Stimulated activated CD8-positive, alpha-beta memory T cell treated with anti-CD3 and anti-CD28 coated beads, Interleukin-7, amount 100 ng/mL, for 48 hours (primary cell): ENCODE data around the gene TPPP2.
"Not testable (repeated sequence)": the region's sequence is repeated elsewhere in the genome, so short reads cannot be mapped to it uniquely, and the experiment has no call there.

Source experiments
- DNase-seq, 2 donors: peaks; one replicate each; pipeline ENCODE4 v3.0.0-alpha.2; 2020; ENCODE audit warnings: low read depth in 1 of 2; ENCODE audit errors: extremely low read depth in 1 of 2

TPPP2 gene

DNA sequence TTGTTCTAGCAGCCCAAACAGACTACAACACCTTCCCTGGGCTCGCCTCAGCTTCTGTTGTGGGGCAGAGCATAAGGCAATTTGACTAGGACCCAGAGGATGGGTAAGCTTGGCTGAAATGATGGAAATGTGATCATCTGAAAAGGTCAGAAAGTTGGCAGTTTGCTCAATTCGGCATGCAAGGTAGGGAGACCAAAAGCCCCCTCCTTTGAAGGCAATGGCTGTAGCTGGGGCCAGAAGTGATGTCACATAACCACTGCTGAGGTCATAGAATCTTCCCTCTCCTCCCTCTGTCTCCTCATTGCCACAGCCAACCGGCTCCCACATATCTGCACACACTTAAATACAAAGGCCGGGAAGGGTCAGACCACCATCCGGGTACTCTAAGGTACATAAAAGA lies at the start of gene TPPP2:
Gene TPPP2, plus strand, starts transcription at position 301 of the 400 bp plus-strand sequence. CDS start 365 bp downstream, outside the sequence.
- no peak for DNase-seq

DNA sequence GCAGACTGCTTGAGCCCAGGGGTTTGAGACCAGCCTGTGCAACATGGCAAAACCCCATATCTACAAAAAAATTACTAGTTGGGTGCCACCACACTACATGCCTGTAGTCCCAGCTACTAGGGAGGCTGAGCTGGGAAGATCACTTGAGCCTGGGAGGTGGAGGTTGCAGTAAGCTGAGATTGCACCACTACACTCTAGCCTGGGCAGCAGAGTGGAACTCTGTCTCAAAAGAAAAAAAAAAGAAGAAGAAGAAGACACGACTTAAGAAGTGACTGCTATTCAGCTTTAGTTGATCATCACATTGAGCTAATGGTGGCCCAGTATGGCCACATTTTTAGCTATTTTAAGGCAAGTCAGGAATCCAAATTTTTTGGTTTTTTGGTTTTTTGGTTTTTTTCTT lies 49.1 kb upstream of the TPPP2 start:
- no peak for DNase-seq

DNA sequence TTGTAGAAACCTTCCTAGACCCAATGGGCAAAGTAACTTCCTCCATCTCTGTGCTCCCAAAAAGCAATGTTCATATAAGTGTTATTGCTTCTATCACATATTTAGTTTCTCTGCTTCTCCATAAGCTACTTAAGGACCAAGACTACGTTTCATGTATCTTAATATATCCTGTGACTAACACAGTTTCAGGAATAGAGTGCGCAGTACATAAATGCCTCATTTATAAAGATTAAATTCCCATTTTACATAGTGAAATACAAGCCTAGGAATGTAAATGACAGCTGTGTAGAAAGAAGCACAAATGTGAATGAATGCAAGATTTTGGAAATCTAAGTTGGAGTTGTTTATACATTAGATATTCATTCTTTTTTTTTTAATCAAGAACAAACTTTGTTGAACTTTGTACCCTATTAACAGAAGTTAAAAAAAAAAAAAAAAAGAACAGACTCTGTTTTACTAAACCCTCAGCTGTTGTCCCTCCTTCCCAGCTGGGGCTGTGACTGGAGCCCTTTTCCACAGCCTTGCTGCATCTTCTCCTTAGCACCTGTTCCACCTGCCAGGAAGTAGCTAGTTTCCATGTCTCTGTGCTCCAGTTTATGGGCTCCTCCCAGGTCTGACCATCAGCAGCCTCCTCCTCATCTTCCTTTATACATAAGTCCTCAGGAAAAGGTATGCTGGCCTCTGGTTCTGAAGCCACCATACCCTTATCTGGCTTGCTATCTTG lies 47.2 kb upstream of the TPPP2 start:
- DNase-seq = no peak

DNA sequence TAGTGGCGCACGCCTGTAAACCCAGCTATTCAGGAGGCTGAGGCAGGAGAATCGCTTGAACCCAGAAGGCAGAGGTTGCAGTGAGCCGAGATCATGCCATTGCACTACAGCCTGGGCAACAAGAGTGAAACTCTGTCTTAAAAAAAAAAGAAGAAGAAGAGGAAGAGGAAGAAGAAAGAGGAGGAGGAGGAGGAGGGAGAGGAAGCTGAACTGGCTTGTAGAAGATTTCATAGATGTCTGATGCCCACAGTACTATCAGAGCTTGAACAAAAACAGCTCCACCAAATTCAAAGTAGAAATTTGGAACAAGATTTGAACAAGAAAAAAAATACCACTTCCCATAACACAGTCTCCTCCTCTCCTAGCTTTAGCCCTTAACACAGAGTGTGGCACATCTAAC lies 44.4 kb upstream of the TPPP2 start:
- DNase-seq = not testable (repeated sequence)

DNA sequence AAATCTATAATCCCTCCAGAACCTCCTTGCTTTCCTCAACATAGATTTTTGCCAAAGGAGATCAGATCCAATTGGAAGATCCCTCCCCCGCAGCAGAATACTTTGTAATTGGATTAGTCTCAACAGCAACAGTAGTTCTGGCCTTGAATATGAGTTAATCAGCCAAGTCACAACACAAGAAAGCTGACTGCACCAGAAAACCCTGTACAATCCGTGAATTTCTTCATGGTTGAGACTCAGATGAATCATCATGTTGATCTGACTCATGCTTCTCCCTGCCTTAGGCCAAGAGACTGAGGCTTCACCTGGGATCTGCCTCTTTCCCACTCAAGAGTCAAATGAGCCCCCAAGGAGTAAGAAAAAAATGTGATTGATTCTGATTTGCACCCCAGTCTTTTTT lies 43.2 kb upstream of the TPPP2 start:
- DNase-seq = no peak

DNA sequence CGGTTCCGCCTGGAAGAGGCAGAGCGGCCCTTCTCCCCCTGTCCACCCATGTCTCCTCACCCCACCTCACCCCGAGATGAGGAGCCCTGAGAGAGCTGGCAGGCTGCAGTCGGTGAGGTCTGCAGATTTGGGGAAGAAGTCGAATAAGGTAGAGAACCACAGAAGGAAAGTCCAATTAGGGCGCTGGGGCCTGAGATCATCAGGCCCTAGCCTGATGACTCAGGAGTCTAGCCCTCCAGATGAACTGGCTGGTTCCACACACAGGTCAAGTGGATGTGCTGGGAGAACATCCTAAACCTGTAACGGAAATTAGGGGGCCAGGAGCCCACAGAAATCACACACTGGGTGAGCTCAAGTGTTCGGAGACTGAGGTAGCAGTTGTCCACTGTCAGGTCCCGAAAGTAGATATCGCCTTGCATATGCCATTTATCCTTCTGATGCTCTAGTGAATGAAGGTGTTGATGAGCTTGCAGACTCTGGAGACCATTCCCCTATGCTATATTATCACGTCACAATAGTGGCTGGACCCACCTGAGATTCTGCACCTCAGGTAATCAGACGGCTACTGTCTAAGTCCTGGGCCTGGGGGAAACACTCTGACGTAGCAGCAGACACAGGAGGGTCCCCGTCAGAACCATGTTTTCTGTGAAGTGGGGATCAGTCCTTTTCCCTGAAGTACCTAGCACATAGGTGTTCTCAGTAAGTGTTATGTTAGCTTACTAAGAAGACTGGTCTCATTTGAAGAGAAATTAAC lies 41.1 kb upstream of the TPPP2 start:
- no peak for DNase-seq

DNA sequence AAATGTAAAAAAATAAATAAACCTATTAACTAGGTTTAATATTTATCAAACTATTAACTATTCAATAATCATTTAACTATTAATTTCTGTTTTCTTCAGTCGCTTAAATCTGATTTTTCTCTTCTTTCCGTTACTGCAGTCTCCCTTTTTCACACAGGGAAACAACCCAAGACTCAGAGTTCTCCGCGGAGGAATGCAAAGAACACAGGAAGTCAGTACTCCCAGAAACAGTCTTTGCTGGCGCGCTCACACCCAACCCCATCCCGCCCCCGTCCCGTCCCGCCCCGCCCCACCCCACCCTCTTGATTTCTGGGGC lies 40.6 kb upstream of the TPPP2 start:
- no peak for DNase-seq

DNA sequence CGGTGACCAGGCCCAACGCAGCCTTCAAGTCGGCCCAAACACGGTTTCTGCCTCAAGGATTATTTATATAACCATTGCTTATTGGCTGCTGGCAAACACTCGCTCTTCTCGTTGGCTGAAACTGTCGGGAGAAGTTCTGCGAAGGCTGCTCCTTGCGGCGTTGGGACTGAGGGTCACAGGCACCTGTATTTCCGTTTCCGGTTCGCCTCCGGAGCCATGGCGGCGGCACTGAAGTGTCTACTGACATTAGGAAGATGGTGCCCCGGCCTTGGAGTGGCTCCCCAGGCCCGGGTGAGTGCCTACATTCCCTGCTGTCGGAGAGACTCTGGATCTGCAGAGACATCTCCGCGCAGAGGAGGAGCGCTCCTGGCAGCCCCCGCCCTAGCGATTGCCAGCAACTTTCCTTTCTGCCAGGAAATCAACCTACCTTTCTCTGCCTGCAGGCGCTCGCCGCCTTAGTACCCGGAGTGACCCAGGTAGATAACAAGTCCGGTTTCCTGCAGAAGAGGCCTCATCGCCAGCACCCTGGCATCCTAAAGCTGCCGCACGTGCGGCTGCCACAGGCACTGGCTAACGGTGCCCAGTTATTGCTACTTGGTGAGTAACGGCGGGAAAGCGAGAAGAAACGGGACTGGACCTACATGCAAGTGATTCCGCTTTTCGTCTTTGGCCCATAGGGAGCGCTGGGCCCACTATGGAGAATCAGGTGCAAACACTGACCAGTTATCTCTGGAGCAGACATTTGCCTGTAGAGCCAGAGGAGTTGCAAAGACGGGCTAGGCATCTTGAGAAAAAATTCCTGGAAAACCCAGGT lies 40.0 kb upstream of the TPPP2 start, which contains the start of gene METTL17:
Gene METTL17, plus strand, starts transcription at position 194 of the 814 bp plus-strand sequence. Its CDS starts 23 bp downstream, at position 217.
- peak; percentile 68 to 88 for DNase-seq

DNA sequence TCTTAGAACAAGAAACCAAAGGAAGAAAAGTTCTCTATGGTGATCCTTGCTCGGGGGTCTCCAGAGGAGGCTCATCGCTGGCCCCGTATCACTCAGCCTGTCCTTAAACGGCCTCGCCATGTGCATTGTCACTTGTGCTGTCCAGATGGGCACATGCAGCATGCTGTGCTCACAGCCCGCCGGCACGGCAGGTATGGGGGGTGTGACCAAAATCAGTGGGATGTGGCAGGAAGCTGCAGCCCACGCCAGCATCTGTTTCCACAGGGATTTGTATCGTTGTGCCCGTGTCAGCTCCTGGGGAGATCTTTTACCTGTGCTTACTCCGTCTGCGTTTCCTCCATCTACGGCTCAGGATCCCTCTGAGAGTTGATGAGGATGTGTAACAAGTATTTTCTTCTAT lies 33.5 kb upstream of the TPPP2 start:
- DNase-seq = no peak

DNA sequence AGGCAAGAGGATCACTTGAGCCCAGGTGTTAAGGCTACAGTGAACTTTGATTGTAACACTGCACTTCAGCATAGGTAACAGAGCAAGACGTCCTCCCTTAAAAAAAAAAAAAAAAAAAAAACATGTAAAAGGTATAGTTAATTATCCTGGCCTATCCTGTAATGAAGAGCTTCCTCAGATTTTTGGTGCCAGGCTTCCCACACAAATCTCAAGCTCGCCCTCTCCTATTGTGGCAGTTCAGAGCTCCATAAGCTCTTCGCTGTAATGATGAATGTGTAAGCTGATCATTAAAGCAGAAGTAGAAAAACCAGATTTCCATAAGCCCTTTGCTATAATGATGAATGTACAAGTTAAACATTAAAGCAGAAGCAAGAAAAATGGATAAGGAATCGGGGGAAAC lies 32.9 kb upstream of the TPPP2 start:
- no peak for DNase-seq

DNA sequence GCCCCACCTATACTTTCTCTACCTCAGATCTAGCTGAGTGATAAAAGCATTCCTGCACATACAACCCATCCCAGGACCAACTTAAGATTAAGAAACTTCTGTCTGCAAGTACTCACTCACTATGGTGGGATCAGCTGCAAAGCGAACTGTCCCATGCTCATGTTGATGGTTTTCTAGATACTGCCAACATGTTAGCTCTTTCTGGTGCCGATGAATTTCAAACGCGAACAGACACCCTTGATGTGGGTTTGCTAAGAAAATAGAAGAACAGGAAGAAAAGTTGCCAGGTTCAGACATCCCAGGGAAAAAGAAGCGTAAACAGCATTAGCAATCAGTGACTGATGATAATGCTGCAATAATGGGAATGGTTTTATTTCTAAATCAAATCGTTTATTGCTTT lies 32.5 kb upstream of the TPPP2 start:
- no peak for DNase-seq

DNA sequence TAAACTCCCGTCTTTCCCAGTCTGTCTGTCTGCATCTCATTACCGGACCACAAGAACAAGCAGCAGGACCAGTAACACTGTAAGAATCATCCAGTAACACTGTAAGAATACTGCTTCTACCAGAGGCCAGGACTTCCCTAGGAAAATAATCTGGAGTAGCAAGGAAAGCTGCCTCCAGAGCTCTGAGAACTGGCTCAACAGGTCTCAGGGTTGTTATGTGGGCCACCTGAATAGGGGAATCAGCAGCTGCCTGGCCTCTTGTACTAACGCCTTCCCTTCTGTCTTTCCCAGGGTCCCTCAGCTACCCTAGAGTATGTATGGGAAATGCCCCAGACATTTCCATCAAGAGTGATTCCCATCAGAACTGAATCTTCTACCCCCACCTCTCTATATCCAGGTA lies 31.9 kb upstream of the TPPP2 start:
- no peak for DNase-seq

DNA sequence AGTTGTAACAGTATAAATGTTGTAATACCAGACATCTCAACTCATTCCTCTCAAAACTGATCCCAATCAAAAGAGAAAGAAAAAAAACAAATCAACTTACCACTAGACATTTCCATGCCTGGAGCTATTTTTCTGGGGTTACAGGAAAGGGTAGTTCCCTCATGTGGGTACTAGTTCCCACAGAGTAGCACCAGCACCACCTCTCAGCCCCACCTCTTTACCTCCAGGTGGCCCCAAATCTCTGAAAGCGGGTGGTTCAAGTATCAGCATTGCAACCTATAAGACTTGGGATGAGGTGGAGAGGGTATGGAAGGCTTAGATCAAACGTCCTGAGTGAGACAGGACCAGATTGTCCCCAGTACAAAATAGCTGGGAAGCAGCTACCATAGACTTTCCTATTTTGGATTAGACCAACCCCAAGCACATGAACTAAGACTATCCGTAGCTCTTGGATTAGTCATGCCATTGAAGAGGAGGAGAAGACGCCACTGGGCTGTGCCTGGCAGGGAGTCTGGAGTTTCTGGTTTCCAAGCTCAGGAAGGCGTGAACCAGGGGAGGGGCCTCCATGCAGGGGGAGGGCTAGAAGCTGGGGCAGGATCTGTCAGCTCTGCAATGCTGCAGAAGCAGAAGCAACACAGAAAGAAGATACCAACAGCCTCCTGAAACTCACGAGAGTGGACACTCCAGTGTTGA lies 31.2 kb upstream of the TPPP2 start, which contains the start of gene SLC39A2:
Gene SLC39A2, plus strand, starts transcription at position 620 of the 693 bp plus-strand sequence. CDS start 154 bp downstream, outside the sequence.
- DNase-seq = no peak

DNA sequence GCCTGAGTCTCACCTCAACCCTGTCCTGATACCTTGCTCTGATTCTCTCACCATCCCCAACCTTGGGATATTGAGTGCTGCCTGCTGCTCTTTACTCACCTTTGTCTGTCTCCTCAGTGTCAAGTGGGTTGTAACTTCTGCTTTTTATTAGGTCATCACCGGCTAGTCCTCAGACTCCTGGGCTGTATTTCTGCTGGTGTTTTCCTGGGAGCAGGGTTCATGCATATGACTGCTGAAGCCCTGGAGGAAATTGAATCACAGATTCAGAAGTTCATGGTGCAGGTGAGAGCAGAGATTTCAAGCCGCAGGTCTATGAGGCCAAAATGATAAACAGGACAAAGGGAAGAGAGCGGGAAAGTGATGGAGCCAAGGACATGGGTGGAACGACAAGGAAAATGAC lies 30.4 kb upstream of the TPPP2 start:
- no peak for DNase-seq

DNA sequence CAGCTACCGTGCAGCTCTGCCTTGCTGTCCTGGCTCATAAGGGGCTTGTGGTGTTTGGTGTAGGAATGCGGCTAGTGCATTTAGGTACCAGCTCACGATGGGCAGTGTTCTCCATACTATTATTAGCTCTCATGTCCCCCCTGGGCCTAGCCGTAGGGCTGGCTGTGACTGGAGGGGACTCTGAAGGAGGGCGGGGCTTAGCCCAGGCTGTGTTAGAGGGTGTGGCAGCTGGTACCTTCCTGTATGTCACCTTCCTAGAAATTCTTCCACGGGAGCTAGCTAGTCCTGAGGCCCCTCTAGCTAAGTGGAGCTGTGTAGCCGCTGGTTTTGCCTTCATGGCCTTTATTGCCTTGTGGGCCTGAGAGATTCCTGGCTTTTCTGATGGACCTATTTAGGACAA lies 28.8 kb upstream of the TPPP2 start:
- no peak for DNase-seq

DNA sequence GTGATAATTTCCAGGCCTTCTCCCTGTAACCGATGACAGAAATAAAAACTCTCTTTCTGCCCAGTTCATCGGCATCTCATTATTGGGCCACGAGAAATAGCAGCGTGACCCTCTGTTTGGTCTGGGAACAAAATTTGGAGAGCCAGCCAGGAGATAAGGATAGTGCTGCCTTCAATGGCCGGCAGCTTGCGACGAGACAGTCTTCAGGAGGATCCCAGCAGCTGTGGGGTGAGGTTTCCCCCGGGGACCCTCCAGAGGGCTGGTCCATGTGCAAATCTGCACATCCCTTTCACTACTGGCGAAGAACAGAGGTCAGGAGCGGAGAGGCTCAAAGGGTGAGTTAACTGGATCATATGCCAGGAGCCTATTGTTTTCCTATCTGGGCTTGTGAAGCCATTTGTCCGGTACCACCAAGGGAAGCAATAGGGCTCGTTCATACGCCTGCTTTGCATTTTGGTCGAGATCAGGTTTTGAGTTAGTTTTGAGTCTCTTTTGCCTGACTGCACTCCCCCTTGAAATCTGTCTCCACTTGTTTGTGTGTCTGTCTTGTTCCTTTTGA lies 26.1 kb upstream of the TPPP2 start:
- no peak for DNase-seq

DNA sequence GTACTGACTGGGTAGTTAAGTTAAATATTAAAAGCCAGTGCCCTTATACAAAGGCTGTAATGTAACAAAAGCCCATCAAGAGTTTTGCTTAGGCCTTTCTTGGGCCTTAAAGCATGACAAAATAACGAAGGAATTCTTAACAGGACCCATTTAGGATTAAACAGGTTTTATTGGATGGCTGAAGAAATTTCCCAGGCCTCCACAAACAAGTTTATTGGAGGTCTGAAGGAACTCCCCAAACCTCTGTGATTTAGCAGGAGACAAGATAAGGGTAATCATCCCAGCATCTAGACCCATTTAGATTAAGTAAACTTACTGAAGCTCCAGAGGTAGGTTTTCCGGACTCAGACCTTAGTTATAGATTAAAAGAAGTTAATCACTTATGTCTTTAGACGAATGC lies 20.3 kb upstream of the TPPP2 start:
- DNase-seq = not testable (repeated sequence)

DNA sequence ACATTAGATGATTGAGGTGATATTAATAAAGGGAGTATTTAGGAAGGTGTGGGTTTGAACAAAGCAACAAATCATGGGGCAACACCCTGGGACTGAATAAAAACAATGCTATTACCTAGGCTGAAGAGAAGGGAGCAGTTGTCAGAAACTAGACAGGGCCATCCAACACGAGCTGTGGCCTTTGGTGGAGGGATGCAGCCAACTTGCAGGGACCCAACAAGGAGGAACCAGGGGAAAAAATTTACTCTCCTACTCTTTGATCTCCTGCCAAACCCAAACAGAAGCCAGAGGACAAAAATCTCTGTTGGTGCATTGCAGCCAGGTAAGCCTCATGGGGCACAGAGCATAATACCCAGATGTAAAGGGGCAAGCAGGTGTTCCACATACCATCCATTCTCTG lies 18.9 kb upstream of the TPPP2 start:
- no peak for DNase-seq

DNA sequence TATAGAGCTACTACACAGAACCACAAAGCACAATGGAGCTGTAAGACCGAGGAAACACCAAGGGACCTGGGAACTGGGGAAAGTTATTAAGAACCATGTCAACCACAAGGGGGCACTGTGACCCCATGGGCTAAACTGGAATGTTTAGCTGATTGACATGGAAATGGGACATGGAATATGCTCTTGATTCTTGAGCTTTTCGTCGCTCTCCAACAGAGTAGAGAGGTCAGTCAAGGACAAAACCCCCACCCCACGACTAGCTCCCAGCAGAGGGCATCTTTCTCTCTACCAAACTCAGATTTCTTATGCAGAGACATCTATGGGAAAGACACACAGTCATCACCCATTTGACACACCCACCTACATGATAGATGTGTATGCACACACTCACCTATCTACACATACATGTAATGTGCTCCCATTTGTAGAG lies 15.2 kb upstream of the TPPP2 start:
- DNase-seq = peak; percentile 40 to 56

DNA sequence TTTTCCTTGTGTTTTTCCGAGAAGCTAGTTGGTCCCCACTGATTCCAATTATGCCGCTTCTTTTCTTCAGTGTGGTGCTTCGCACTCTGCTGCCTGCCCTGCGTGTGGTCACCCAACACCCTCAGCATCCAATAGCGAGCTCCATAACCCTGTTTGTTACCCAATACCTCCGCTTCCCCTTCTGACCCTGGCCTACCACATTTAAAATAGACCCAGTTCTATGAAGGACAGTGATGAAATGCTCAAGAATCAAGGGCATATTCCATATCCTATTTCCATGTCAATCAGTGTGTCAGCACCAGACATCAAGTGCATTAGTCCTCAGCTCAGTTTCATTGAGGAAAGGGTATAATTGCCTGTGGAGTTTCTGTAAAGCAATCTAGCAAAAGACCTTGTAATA lies 14.7 kb upstream of the TPPP2 start:
- DNase-seq = no peak
